Small intestine (tissue), 7 donors: ENCODE measurements around the gene XIST. TPM values are rescaled to one million over a fixed set of nuclear protein-coding genes. Genes with fewer than 3 reads are reported as not detected.
"Not testable (repeated sequence)": the region's sequence is repeated elsewhere in the genome, so short reads cannot be mapped to it uniquely, and the experiment has no call there.

Experiments
- DNase-seq, 2 donors: peaks; one replicate each; pipeline versions ENCODE4 v3.0.0 to v3.0.0-alpha.2; 2013
- FAIRE-seq: peaks from 2 replicates; lab custom pipeline; 2012; peaks lifted over from hg19 to GRCh38; lab: Jason Lieb, UNC
- H3K27ac ChIP-seq, 3 donors: one replicate each; pipeline ENCODE4 v1.5.1; 2013; ENCODE audit warnings: low read length in 2 of 3, mild to moderate bottlenecking in 2 of 3, control low read depth in 1 of 3, inconsistent platforms in 1 of 3, low read depth in 1 of 3, moderate library complexity in 1 of 3
- H3K27me3 ChIP-seq, 3 donors: one replicate each; pipeline ENCODE4 v1.6.1; 2013; ENCODE audit warnings: low read length in 3 of 3, inconsistent platforms in 1 of 3; ENCODE audit not compliant: control insufficient read depth in 3 of 3, insufficient read depth in 3 of 3
- H3K36me3 ChIP-seq, 3 donors: one replicate each; pipeline ENCODE4 v1.6.1; 2013; ENCODE audit warnings: low read length in 3 of 3, inconsistent platforms in 1 of 3, low read depth in 1 of 3, mild to moderate bottlenecking in 1 of 3, moderate library complexity in 1 of 3; ENCODE audit not compliant: control insufficient read depth in 3 of 3, insufficient read depth in 2 of 3
- H3K4me1 ChIP-seq, 3 donors: one replicate each; pipeline ENCODE4 v1.6.1; 2013; ENCODE audit warnings: low read length in 2 of 3, inconsistent platforms in 1 of 3, low read depth in 1 of 3, mild to moderate bottlenecking in 1 of 3, moderate library complexity in 1 of 3; ENCODE audit not compliant: control insufficient read depth in 3 of 3, insufficient read depth in 2 of 3
- H3K4me3 ChIP-seq, 3 donors: one replicate each; pipeline ENCODE4 v1.5.1; 2013; ENCODE audit warnings: low read length in 3 of 3, control low read depth in 1 of 3, inconsistent platforms in 1 of 3, low read depth in 1 of 3, mild to moderate bottlenecking in 1 of 3, moderate library complexity in 1 of 3
- H3K9me3 ChIP-seq, 2 donors: one replicate each; pipeline ENCODE4 v1.6.1; 2013; ENCODE audit warnings: low read depth in 1 of 2, low read length in 1 of 2; ENCODE audit not compliant: control insufficient read depth in 2 of 2, insufficient read depth in 1 of 2
- WGBS, 3 donors: extraction: QIAGEN DNeasy Blood & Tissue Kit; methylation state at CpG; one replicate each; pipeline ENCODE4 v1.1.7; 2013; 5-methylcytosine and 5-hydroxymethylcytosine counted together
- polyA plus RNA-seq, 4 donors: library from polyadenylated mRNA; stranded (reverse) in 3 of 4; unstranded in 1 of 4; fragments of 200-250 nt in 3 of 4; fragments of 120-200 nt in 1 of 4; gene quantifications; one replicate each; pipeline versions ENCODE4 v1.2.1 to v1.2.3, GENCODE V29; 2013
- donor health status: healthy with polysubstance abuse.
- donor health status: control.
- donor health status: control.
- donor health status: Bipolar disorder and iron deficiency.
- donor health status: healthy.

Gene XIST
- polyA plus RNA-seq, 4 donors: 0.06 to 36.5 (median 1.3) TPM

- DNase-seq (no peak), FAIRE-seq (no peak)
- no peaks in the 10 kb centered on the region for H3K27me3 ChIP-seq
- H3K27ac ChIP-seq: no peak overlapping the region
- peaks cover 0 to 4% (median 0%) of the 10 kb centered on the region in 3 donors for H3K36me3 ChIP-seq
- no peak overlapping the region for H3K4me3 ChIP-seq
- no peaks in the 10 kb centered on the region for H3K4me1 ChIP-seq
- no peaks in the 10 kb centered on the region for H3K9me3 ChIP-seq
- WGBS, 3 donors: 24 to 35% (median 27%) methylated on average over 1 of the region's 1 CpG
These were observed 26.9 kb downstream of the XIST start for GRCh38 chrX:73825569-73825968.

DNA sequence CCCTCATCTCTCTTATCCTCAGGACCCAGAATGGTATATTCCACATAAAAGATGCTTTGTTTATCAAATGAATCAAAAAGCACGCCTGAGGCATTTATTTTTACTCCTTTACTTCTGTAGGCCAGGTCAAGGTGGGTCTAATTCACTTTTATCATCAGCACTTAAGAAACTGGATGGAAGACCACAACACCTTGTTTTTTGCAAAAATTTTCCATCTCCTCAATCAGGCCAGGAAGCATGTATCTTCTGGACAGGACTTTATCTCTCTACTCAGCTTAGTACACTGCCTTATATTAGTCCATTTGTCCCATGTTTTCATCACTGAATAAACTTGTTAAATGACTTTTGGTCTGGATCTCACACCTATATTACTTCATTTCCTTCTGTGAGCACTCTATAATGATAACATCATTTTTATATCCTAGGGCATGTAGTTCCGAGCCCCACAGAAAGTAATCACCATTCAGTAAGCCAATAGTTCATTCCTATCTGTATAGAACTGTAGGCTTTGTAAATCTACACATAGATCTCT, 29.0 kb downstream of the XIST start:
- H3K4me3 ChIP-seq: no peak overlapping the region
- FAIRE-seq (no peak), DNase-seq (no peak)
- 66 to 77% (median 67%) methylated on average over 2 of the region's 2 CpGs for WGBS, 3 donors
- no peaks in the 10 kb centered on the region for H3K27me3 ChIP-seq
- no peaks in the 10 kb centered on the region for H3K4me1 ChIP-seq
- H3K36me3 ChIP-seq: peaks cover 0 to 4% (median 0%) of the 10 kb centered on the region in 3 donors
- no peaks in the 10 kb centered on the region for H3K9me3 ChIP-seq
- H3K27ac ChIP-seq: no peak overlapping the region

GRCh38 chrX:73822775-73823174, 29.7 kb downstream of the XIST start:
- 74 to 88% (median 87%) methylated on average over 4 of the region's 4 CpGs for WGBS, 3 donors
- Histone ChIP-seq H3K9me3 (no peaks in the 10 kb centered on the region), H3K36me3 (peaks cover 0 to 4% (median 0%) of the 10 kb centered on the region in 3 donors), H3K27ac (no peak overlapping the region), H3K4me3 (no peak overlapping the region), H3K4me1 (no peaks in the 10 kb centered on the region), H3K27me3 (no peaks in the 10 kb centered on the region)
- DNase-seq: no peak
- no peak for FAIRE-seq

GRCh38 chrX:73821921-73822559, 30.5 kb downstream of the XIST start:
- no peaks in the 10 kb centered on the region for H3K4me1 ChIP-seq
- no peak overlapping the region for H3K4me3 ChIP-seq
- 85 to 92% (median 87%) methylated on average over 4 of the region's 4 CpGs for WGBS, 3 donors
- peaks cover 0 to 4% (median 0%) of the 10 kb centered on the region in 3 donors for H3K36me3 ChIP-seq
- no peaks in the 10 kb centered on the region for H3K27me3 ChIP-seq
- H3K9me3 ChIP-seq: no peaks in the 10 kb centered on the region
- FAIRE-seq (no peak), DNase-seq (no peak)
- H3K27ac ChIP-seq: no peak overlapping the region

- not testable (repeated sequence) for H3K4me3 ChIP-seq, H3K9me3 ChIP-seq, DNase-seq, H3K27me3 ChIP-seq, H3K36me3 ChIP-seq, H3K27ac ChIP-seq, H3K4me1 ChIP-seq, FAIRE-seq
- WGBS, 3 donors: 91 to 95% (median 92%) methylated on average over 10 of the region's 10 CpGs
These were observed 32.5 kb downstream of the XIST start for GRCh38 chrX:73819864-73820558.

GRCh38 chrX:73818200-73819116, 34.1 kb downstream of the XIST start:
- Histone ChIP-seq H3K4me3 (no peak overlapping the region), H3K27me3 (no peaks in the 10 kb centered on the region), H3K4me1 (no peaks in the 10 kb centered on the region), H3K36me3 (peaks cover 0 to 2% (median 0%) of the 10 kb centered on the region in 3 donors), H3K27ac (no peak overlapping the region), H3K9me3 (no peaks in the 10 kb centered on the region)
- 72 to 85% (median 83%) methylated on average over 3 of the region's 3 CpGs for WGBS, 3 donors
- no peak for DNase-seq
- no peak for FAIRE-seq

DNA sequence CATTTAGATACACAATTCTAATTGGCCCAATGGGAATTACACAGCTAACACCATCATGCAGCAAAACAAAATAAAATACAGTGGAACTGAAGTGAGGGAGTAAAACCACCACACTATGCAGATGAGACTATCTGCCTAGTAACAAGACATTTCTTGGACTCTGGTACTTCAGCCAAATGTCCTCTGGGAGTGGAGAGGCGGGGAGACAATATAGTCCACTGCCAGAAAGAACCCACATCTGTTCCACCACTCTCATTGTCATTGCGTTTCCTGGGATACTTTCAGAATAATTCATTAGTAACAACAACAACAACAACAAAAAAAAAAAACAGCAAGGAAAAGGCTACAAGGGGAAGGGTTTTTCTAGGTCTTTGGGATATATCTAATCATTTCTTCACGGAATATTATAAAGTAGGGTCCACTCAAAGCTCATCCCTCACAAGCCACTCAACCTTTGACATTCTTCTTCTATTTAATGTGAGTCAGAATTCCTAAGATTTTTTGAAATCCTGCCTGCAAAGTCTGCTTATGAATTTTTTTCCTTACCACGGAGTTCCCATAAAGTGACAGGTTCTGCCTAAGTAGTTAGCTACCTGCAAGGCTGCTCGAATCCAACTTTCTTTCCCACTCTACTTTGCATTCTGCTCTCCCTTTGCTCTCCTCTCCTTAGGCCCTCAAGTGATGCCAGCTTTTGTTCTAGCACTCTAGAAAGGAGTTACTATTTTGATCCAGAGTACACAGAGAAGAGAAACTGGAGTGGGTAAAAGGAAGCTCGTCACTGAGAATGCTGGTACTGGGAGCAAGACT, 34.9 kb downstream of the XIST start:
- H3K4me3 ChIP-seq: no peak overlapping the region
- no peak overlapping the region for H3K27ac ChIP-seq
- DNase-seq (no peak), FAIRE-seq (no peak)
- H3K27me3 ChIP-seq: no peaks in the 10 kb centered on the region
- WGBS, 3 donors: 67 to 77% (median 76%) methylated on average over 6 of the region's 6 CpGs
- H3K36me3 ChIP-seq: peaks cover 0 to 2% (median 0%) of the 10 kb centered on the region in 3 donors
- H3K9me3 ChIP-seq: no peaks in the 10 kb centered on the region
- no peaks in the 10 kb centered on the region for H3K4me1 ChIP-seq
